ENCODE measurements around the gene CAPS.

CAPS gene

GRCh38 chr19:5935473-5936291 is 21.6 kb downstream of the CAPS start:
- DNase-seq = no peak

GRCh38 chr19:5936292-5936592 is 22.2 kb downstream of the CAPS start:
- no peak for DNase-seq

DNA sequence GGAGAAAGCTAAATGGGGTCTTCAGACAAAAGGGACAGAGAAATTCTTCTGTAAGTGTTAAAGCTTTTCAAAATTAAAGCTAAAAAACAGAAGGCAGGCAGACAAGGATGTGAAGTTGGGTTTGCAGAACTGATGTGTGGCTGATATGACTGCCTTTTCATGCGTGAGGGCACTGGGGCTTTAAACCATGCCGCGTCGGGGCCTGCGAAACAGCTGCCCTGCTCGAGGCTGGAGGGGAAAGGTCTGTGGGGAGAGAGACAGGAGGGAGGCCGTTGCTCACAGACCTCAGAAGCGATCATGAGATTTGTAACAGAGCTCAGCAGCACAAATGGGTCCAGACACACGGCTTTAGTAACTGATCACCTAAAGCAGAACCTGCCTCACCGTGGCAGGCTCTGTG is 23.5 kb downstream of the CAPS start:
- peak; percentile 38 for DNase-seq

DNA sequence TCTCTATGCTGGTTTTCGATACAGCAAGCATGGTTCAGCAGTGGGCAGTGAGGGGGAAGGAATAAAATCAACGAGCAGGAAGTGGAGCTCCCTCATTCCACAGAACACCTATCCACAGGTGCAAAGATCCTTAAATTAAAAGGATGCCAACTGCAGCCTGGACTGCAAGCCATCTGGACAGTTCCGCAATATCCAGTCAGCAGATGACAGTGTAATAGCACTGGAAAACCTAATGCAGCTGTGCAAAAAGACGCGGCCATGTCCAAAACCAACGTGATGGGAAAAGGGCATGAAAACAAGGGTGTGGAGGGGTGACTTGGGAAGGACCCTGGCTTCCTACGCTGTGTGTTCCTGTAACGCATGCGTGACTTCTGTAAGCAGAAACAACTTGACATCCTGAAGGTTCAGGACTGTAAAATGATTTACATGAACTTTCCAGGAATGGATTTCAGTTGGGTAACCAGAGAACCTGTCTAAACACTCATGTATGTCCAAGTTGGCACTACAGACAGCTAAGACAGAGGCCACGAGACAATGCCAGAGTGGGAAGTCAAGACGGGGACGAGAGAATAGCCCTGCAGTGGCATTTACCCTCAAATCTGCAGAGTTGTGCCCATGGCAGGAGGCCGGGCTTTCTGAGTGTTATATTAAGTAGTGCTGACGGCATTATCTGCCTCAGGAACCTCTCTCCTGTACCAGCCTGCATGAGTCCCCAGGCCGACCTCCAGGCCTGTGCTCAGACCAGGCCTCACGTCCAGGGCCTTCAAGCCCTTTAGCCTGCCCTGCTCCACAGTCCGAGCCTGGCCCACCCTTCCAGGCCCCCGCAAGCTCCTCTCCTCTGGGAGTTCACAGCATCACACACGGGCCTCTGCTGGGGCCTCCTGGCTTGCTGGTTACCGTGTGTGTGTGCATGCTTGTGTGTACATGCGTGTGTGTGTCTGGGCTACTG is 26.5 kb downstream of the CAPS start:
- DNase-seq = no peak

DNA sequence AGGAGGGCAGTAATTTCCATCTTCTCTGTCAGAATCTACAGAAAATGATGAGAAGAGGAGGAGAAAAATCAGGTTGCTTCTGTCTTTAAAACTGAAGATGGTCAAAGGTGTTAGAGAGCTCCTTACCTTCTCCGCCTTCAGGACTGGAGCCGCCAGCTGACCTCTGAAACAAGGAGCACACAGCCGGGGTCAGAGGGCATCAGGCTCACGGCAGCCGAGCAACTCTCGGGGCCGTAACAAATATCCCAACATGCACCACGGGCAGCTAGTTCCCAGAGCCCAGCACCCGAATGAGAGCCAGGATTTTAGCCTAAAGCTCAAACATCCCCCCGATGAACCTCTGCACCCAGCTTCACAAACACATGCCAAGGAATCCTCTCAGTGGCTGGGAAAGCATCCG is 27.6 kb downstream of the CAPS start:
- no peak for DNase-seq

GRCh38 chr19:5943045-5943444 is 29.0 kb downstream of the CAPS start:
- DNase-seq = no peak

- no peak for DNase-seq
Measured at GRCh38 chr19:5943623-5944022, 29.6 kb downstream of the CAPS start.

DNA sequence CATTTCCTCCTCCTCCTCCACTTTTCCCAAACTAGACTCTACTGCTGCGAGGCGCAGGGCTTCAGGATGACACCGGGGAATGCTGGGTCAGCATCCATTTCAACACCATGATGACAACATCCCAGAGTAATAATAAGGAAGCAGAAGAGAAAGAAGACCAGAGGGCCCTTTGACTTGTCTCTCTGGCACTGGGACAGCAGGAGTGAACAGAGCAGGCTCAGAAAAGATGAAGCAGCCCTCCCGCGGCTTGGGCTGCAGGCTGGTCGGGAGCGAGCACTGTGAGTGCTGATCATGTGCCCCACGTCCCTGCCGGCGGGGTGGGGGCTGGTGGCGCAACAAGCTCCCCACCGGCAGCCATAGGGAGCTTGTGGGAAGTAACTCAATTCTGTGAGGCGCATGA is 33.4 kb downstream of the CAPS start:
- no peak for DNase-seq

DNA sequence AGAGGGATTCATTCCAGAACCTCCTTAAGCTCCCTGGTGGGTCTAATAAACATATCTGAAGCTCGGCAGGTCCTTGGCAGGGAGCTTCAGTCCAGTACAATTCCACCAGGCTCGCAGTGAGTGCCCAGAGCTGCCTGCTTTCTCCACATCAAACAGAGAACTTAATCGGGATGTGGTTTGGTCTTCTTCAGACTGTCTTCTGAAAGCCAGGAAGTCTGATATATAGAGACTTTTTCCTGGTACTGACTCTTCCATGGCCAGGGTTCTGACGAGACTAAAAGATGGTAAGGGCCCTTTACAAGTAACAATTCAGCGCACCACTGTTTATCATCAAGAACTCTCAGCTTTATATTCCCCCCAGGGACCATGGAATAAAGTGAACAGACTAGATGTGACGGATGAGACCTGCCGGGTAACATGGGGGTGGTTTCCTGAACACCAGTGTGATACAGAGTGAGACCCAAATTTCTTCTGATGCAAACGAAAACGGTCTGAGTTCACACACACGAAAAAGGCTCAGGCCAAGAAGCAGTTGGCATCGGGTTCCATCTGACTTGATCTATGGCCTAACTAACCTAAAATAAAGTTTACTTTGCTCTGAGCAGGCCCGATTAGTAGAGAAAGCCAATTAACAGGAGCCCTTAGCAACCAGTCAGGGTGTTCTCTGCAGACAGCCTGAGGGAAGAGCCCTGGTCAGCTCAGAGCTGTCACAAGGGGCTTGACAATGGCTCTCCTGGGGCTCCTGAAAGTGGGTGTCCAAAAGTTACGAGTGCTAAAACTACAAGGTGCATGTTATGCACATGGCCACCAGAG is 34.9 kb downstream of the CAPS start:
- no peak for DNase-seq

GRCh38 chr19:5949792-5950305 is 35.8 kb downstream of the CAPS start:
- no peak for DNase-seq

DNA sequence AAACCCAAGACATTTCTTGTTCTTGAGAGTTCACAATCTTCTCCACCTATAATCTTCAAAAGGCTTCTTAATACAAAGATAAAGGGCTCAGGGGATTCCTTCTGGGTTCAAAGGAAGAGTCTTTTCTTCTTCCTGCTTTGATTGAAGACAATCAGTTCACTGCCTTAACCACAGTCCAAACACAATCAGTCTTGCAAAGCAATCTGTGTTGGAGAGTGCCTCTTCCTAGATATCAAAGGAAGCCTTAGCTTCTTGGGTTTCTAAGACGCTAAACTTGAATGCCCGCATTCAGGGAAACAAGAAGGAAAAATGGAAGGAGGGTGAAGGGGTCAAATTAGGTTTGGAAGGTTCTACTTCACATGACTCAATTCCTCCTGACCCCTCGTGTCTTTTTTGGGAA is 36.7 kb downstream of the CAPS start:
- no peak for DNase-seq

- DNase-seq = peak; percentile 61
Measured at GRCh38 chr19:5951338-5951861, 37.3 kb downstream of the CAPS start.

- DNase-seq = no peak
Measured at GRCh38 chr19:5952193-5953029, 38.4 kb downstream of the CAPS start.

DNA sequence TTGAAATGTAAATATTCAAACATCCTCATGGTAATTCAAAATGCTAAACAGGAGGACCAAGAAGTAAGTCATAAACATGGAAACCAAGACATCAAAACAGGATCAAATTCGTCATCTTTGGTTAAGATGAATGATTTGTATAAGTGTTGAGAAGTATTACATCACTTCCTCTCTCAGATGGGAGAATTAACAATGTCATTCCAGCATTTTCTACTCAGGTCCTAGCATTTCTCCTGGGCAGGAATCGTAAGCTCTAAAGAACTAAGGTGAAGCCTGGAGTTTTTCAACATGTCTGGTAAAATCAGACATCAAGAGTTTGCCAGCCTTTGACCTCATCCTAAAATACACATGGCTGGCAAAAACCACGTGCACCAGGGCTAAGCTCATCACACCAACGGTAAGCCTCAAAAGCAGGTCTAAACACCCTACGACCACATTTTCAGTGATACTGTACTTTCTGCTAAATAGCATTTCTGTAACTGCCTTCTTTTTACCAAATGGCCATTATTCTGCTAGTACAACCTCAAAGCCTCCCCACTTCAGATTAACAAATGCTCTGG is 39.1 kb downstream of the CAPS start:
- no peak for DNase-seq

DNA sequence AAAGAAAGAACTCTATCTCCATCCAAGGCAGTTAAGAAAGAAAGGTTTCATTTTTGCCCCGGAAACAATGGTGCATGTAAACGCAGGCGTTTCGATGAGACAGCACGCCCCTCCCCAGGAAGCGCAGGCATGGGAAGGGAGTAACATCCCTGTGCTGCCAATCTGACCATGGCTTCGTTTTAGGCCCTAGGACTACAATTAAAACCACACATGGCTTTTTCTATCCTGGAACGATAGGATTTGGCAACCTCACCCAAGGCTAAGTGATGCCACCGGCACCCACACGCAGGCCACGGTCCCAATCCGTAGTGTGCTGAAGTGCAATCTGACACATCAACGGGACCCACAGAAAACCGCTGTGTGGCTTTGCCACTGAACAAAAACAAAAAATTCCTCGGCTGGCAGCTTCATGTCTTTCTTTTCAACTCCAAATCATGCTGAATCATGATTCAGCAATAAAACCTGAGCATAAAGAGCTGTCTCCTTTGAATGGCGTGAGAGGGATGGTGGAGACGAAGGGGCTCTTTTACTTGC is 39.7 kb downstream of the CAPS start:
- no peak for DNase-seq

- DNase-seq = no peak
Measured at GRCh38 chr19:5954293-5954692, 40.2 kb downstream of the CAPS start.

DNA sequence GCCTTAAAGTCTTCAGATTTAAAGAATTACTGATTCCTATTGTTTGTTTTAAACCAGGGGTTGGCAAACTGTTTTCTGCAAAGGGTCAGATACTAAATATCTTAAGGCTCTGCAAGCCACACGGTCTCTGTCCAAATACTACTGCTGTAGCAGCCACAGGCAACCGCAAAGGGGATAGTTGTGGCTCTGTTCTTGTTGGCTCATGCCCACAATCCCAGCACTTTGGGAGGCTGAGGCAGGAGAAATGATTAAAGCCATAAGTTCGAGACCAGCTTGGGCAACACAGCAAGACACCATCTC is 41.5 kb downstream of the CAPS start:
- no peak for DNase-seq

- DNase-seq = no peak
Measured at GRCh38 chr19:5956323-5956722, 42.3 kb downstream of the CAPS start.

DNA sequence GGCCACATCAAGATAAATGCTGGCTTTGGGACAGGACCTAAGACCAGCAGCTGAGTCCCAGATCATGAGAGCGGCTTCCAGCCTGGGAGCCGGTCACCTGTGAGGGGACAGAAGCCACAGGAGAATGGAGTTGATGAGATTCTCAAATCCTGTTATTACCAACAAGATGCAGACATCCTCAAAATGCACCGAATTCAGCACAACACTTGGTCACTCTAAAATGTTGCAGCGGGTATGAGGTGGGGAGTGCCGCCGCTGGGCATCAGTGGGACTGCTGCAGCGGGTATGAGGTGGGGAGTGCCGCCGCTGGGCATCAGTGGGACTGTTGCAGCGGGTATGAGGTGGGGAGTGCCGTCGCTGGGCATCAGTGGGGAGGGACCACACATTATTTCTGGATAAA is 42.7 kb downstream of the CAPS start:
- DNase-seq = no peak

DNA sequence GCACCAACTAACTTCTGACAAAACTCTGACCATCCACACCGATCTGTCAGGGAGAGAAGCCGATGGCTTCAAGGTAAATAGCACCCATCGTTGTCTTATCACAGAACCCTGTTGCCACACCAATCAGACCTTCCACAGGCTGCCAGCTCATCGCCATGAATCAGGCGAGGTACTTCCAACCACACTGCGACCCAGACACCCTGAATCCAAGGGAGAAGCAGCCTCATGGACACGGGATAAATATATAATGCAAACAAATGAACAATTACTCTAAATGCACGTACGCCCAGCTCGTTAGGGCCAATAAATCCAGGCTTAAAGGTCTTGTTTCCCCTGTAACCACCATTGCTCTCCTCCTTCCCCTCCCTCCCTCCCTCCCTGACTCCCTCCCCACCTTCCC is 43.1 kb downstream of the CAPS start:
- DNase-seq = no peak

DNA sequence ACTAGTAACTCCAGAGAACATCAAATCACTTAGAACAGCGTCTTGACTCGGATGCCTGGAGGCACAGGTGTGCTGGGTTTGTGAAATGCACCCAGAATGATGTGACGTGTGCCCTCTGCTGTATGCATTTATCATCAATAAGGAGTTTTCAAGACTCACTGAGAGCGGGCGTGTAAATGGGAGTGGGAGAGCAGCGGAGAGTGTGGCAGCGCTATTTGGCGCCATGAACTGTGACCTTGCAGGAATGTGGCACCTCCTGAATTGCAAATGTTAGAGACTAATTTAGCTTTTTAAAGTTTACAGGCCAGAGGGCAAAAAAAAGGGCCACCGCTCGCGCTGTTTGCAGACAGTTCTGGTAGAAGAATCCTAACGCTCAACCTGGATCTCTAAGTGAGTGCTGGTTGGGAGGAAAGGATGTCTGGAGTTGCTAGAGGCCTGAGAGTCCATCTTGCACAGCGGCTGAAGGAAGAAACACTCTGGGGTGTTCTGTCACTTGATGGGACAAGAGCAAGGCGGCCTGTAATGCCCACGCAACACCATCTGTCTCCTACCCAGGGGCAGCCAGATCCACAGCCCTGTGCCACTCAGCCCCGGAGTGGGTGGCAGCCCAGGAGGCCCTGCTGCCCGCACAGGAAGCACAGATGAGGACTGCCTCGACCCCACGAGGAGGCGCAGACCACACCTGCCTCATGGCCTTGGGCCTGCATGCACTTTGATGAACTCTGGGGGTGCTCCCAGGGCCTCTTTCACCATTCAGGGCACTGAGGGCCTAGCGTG is 44.2 kb downstream of the CAPS start:
- no peak for DNase-seq
